GM19025 (cell line): ENCODE data around the gene PTGES3L.
"Not testable (repeated sequence)": the region's sequence is repeated elsewhere in the genome, so short reads cannot be mapped to it uniquely, and the experiment has no call there.

Experiments used
- ATAC-seq: cut with Tn5 transposase; IDR thresholded peaks from one replicate; pipeline ENCODE4 v1.9.1; 2021; ENCODE audit warnings: mild to moderate bottlenecking, low read depth, moderate library complexity; ENCODE audit not compliant: unreplicated experiment

Gene PTGES3L

DNA sequence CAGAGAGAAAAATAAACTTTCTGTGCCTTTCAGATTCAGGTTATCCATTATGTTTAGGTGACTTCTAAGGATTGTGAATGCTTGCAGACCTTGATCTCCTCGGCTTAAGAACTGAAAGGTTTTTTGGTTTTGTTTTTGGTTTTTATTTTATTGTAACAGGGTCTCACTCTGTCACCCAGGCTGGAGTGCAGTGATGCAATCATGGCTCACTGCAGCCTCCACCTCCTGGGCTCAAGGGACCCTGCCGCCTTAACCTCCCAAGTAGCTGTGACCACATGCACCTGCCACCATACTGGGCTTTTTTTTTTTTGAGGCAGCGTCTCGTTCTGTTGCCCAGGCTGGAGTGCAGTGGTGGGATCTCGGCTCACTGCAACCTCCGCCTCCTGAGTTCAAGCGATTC, 56.4 kb downstream of the PTGES3L start:
- not testable (repeated sequence) for ATAC-seq

DNA sequence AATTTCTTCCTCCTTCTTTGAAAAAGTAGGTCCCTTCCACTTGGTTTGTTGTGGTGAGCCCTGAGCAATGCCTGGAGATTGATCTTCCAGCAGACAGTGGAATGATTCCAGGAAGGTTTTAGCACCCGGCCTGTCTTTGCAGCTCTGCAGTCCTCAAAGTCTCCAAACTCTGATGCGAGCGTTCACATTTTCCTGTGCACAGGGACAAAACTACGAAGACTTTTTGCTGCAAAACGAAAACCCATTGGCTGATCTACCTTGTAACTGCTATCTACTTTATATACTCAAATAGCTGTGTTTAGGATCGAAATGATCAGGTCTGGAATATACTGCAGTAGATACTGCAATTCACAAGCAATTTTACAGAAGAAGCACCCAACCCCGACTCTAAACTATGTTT, 57.6 kb downstream of the PTGES3L start:
- ATAC-seq: no peak

DNA sequence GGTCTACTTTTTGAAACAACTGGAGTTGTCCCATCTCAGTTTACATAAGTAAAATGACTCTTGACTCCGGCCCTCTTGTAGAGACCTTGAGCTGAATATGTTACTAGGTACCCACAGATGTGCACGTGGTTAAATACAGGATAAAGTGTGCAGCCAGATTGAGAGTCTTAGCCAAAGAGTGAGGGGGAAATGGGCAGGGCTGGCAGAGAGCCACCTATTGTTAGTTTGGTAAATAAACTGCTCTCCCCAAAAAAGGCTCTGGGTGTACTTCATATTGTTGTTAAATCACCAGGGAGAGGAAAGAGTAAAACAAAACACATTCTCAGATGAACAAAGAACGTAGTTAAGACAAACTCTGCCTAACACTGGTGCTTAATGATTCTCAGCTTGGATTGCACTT, 59.0 kb downstream of the PTGES3L start:
- no peak for ATAC-seq

DNA sequence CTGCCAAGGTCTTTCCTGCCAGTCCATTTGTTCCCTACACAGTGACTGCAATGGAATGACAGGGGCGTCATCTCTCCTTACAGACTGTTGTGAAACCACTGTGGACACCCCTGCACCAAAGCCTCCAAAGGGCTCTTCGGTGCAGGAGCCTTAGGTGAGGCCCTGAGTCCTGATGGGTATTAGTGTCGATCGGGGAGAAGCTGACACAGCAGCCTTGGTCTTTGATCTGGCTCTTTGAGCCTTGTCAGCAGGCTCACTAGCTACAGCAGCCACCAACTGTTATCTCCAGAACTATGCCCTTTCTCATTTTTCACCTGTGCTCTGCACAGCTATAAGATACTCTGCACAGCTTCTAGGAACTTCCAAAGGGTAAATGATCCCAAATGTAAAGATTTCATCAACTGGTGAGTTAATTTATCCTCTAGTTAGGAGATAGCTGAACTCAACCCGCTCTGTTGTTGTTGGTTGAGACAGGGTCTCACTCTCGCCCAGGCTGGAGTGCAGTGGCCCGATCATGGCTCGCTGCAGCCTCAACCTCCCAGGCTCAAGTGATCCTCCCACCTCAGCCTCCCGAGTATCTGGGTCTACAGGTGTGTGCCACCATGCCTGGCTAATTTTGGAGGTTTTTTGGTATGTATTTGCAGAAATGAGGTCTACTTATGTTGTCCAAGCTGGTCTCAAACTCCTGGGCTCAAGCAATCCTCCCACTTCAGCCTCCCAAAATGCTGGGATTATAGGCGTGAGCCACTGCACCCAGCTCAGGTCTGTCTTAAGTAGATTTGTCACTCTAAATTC, 59.6 kb downstream of the PTGES3L start:
- no peak for ATAC-seq

DNA sequence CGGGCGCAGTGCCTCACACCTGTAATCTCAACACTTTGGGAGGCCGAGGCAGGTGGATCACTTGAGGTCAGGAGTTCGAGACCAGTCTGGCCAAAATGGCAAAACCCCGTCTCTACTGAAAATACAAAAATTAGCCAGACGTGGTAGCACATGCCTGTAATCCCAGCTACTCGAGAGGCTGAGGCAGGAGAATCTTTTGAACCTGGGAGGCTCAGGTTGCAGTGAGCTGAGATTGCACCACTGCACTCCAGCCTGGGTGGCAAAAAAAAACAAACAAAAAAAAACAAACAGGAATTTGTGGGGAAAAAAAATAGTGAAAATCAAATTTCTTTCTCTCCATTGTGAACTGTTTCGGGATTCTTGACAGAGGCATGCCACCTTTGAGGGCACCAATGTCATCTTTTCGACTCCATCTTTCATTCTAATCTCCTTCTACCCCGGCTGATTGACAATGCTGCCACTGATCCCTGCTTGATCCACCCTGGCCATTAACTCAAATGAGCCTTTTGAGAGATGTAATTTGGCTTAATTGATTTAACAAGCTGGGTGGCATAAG, 60.3 kb downstream of the PTGES3L start:
- ATAC-seq: not testable (repeated sequence)

DNA sequence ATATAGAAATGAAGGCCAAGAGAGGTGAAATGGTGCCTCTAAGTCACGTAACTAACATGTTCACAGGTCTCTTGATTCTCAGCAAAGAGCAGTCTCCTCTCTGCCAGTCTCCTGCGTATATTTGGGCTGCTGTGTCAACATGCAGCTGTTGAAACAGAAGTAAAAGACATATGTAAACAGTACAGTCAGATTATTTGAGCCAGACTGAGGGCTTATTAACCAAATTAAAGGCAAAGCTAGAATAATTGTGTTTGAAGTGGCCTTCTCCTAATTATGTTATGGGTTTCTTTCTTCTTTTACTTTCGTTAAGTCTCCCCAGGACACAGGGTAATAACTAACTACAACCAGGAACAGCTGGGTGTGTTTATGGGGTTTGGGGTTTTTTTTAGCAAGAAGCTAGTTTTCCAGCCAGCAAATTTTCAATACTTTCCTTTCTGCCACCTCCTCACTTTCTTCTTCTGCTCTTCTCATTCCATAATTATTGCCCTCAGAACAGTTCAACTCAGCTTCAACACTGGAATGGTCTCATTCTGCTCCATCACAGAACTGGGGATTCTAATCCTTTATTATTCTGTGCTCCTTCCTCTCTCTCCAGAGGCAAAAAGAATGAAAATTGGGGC, 60.9 kb downstream of the PTGES3L start:
- no peak for ATAC-seq
